Upper lobe of left lung (tissue), 6 donors: ENCODE measurements around the gene PRR20G. TPM values are rescaled to one million over a fixed set of nuclear protein-coding genes. Genes with fewer than 3 reads are reported as not detected.

Experiments used
- ATAC-seq, 2 donors: fragments of 200-7000 bp; cut with Tn5 transposase; one replicate each; pipeline ENCODE4 v1.9.1; 2022; ENCODE audit warnings: mild to moderate bottlenecking in 2 of 2, moderate library complexity in 2 of 2; ENCODE audit not compliant: low FRiP score in 2 of 2
- DNase-seq, 2 donors: peaks; one replicate each; pipeline ENCODE4 v3.0.0-alpha.2; 2019 to 2020
- H3K27ac ChIP-seq, 4 donors: fragments of 200-600 bp; sonication (generic); one replicate each; pipeline ENCODE4 v1.5.1; 2016 to 2019
- H3K27me3 ChIP-seq, 4 donors: fragments of 200-600 bp; sonication (generic); one replicate each; pipeline ENCODE4 v1.5.1; 2017 to 2019
- H3K36me3 ChIP-seq, 4 donors: fragments of 200-600 bp; sonication (generic); one replicate each; pipeline ENCODE4 v1.5.1; 2016 to 2019
- H3K4me1 ChIP-seq, 4 donors: fragments of 200-600 bp; sonication (generic); one replicate each; pipeline ENCODE4 v1.5.1; 2018 to 2019
- H3K4me3 ChIP-seq, 4 donors: fragments of 200-600 bp; sonication (generic); one replicate each; pipeline ENCODE4 v1.5.1; 2017 to 2019; ENCODE audit warnings: mild to moderate bottlenecking in 2 of 4, moderate library complexity in 1 of 4
- H3K9me3 ChIP-seq, 4 donors: fragments of 200-600 bp; sonication (generic); one replicate each; pipeline ENCODE4 v1.5.1; 2018 to 2019
- CTCF ChIP-seq, 6 experiments: fragments of 450-650 bp in 4 of 6; fragments of 200-600 bp in 2 of 6; sonication (generic) in 2 of 6; IDR thresholded peaks; one replicate each; pipeline ENCODE4 v1.5.1; 2016 to 2019; ENCODE audit warnings: antibody characterized with exemption in 6 of 6
- EP300 ChIP-seq, 4 donors: sonication (generic); formaldehyde crosslinking; IDR thresholded peaks; one replicate each; pipeline ENCODE4 v1.5.1; 2017; ENCODE audit warnings: antibody characterized with exemption in 4 of 4, control low read depth in 2 of 4
- POLR2A ChIP-seq, 4 donors: fragments of 450-650 bp; IDR thresholded peaks; one replicate each; pipeline ENCODE4 v1.5.1; 2016 to 2017; ENCODE audit warnings: antibody characterized with exemption in 4 of 4, mild to moderate bottlenecking in 2 of 4
- POLR2AphosphoS5 ChIP-seq, 2 donors: sonication (generic); formaldehyde crosslinking; IDR thresholded peaks; one replicate each; pipeline ENCODE4 v1.5.1; 2017; ENCODE audit warnings: antibody characterized with exemption in 2 of 2
- WGBS, 2 donors: methylation state at CpG; one replicate each; pipeline ENCODE4 v1.1.5; 2017 to 2018; 5-methylcytosine and 5-hydroxymethylcytosine counted together
- total RNA-seq, 6 donors: library from RNA; depleted of rRNA in 4 of 6; stranded (reverse); fragments of >200 nt in 4 of 6; gene quantifications; one replicate each; pipeline versions ENCODE4 v1.1.0 to v1.2.1, GENCODE V29; 2016 to 2021
- donor health status: DM: no; HTN: no; CAD: no; lungs with moderate emphysema.
- donor health status: DM: no; HTN: yes; CAD: no; lungs with severe emphysema.

Gene PRR20G
- total RNA-seq, 6 donors from 2014 or later: not detected

GRCh38 chr3:127291114-127291513 lies 3.3 kb upstream of the PRR20G start:
- TF ChIP-seq EP300 (IDR thresholded peaks at IDR 0.05) (no peak), POLR2AphosphoS5 (IDR thresholded peaks at IDR 0.05) (no peak), POLR2A (IDR thresholded peaks at IDR 0.05) (no peak), CTCF (IDR thresholded peaks at IDR 0.05) (no peak)
- WGBS, 2 donors: 77 to 82% methylated on average over 1 of the region's 1 CpG
- Histone ChIP-seq H3K27ac (no peak overlapping the region), H3K9me3 (no peaks in the 10 kb centered on the region), H3K4me3 (no peak overlapping the region), H3K4me1 (peaks cover 0 to 4% (median 0%) of the 10 kb centered on the region in 4 donors), H3K36me3 (no peaks in the 10 kb centered on the region), H3K27me3 (no peaks in the 10 kb centered on the region)
- ATAC-seq (no peak), DNase-seq (no peak)

- Histone ChIP-seq H3K9me3 (no peaks in the 10 kb centered on the region), H3K27me3 (no peaks in the 10 kb centered on the region), H3K27ac (no peak overlapping the region), H3K36me3 (no peaks in the 10 kb centered on the region), H3K4me3 (no peak overlapping the region), H3K4me1 (peaks cover 0 to 4% (median 0%) of the 10 kb centered on the region in 4 donors)
- 84 to 86% methylated on average over 4 of the region's 4 CpGs for WGBS, 2 donors
- TF ChIP-seq POLR2AphosphoS5 (IDR thresholded peaks at IDR 0.05) (no peak), POLR2A (IDR thresholded peaks at IDR 0.05) (no peak), EP300 (IDR thresholded peaks at IDR 0.05) (no peak), CTCF (IDR thresholded peaks at IDR 0.05) (no peak)
- DNase-seq (no peak), ATAC-seq (no peak)
Measured at GRCh38 chr3:127289706-127290575, 2.1 kb upstream of the PRR20G start.

GRCh38 chr3:127288921-127289705 lies 1.3 kb upstream of the PRR20G start:
- Histone ChIP-seq H3K27ac (no peak overlapping the region), H3K4me1 (peaks cover 0 to 4% (median 0%) of the 10 kb centered on the region in 4 donors), H3K36me3 (no peaks in the 10 kb centered on the region), H3K27me3 (no peaks in the 10 kb centered on the region), H3K9me3 (no peaks in the 10 kb centered on the region), H3K4me3 (no peak overlapping the region)
- 87 to 90% methylated on average over 22 to 23 of the region's 23 CpGs for WGBS, 2 donors
- ATAC-seq (no peak), DNase-seq (no peak)
- TF ChIP-seq EP300 (IDR thresholded peaks at IDR 0.05): no peak
- no peak for TF ChIP-seq POLR2A (IDR thresholded peaks at IDR 0.05)
- no peak for TF ChIP-seq CTCF (IDR thresholded peaks at IDR 0.05)
- no peak for TF ChIP-seq POLR2AphosphoS5 (IDR thresholded peaks at IDR 0.05)

GRCh38 chr3:127288343-127288742 lies 497 bp upstream of the PRR20G start:
- H3K4me3 ChIP-seq: no peak overlapping the region
- WGBS, 2 donors: 93 to 94% methylated on average over 16 to 17 of the region's 17 CpGs
- DNase-seq (peak in 1 of 2 donors; percentile 53), ATAC-seq (no peak)
- H3K9me3 ChIP-seq: no peaks in the 10 kb centered on the region
- no peaks in the 10 kb centered on the region for H3K36me3 ChIP-seq
- no peak overlapping the region for H3K27ac ChIP-seq
- TF ChIP-seq CTCF (IDR thresholded peaks at IDR 0.05): no peak
- H3K27me3 ChIP-seq: no peaks in the 10 kb centered on the region
- H3K4me1 ChIP-seq: peaks cover 0 to 4% (median 0%) of the 10 kb centered on the region in 4 donors
